CD1c-positive myeloid dendritic cell (primary cell): ENCODE measurements around the gene FAF2.

ENCODE experiments used
- DNase-seq: peaks from one replicate; pipeline ENCODE4 v3.0.0-alpha.2; 2016; ENCODE audit errors: extremely low spot score

The FAF2 gene

GRCh38 chr5:176530983-176531901, 83.1 kb downstream of the FAF2 start:
- no peak for DNase-seq

- DNase-seq, result no peak
Observed at GRCh38 chr5:176531902-176532493, 83.8 kb downstream of the FAF2 start.

GRCh38 chr5:176532795-176533194, 84.6 kb downstream of the FAF2 start:
- no peak for DNase-seq

GRCh38 chr5:176533390-176533789, 85.2 kb downstream of the FAF2 start:
- peak; percentile 63 for DNase-seq

- DNase-seq, result peak; percentile 38
Observed at GRCh38 chr5:176533894-176534611, 85.9 kb downstream of the FAF2 start.

GRCh38 chr5:176534640-176535039, 86.5 kb downstream of the FAF2 start:
- DNase-seq, result no peak

- peak; percentile 82 for DNase-seq
Observed at GRCh38 chr5:176535101-176535663, 87.0 kb downstream of the FAF2 start.

GRCh38 chr5:176535664-176536131, 87.5 kb downstream of the FAF2 start:
- no peak for DNase-seq

GRCh38 chr5:176536132-176536901, 88.1 kb downstream of the FAF2 start:
- peak; percentile 88 for DNase-seq

GRCh38 chr5:176536902-176537553, 88.8 kb downstream of the FAF2 start, which contains the start of gene RNF44:
Gene RNF44 (minus strand): TSS chr5:176537402. CDS start chr5:176532472, 4,930 bp downstream.
- peak; percentile 98 for DNase-seq

- peak; percentile 99 for DNase-seq
Observed at GRCh38 chr5:176537554-176538229, 89.5 kb downstream of the FAF2 start.

GRCh38 chr5:176538230-176538988, 90.2 kb downstream of the FAF2 start:
- no peak for DNase-seq

GRCh38 chr5:176538989-176539384, 90.8 kb downstream of the FAF2 start:
- DNase-seq, result no peak

- no peak for DNase-seq
Observed at GRCh38 chr5:176540476-176540899, 92.3 kb downstream of the FAF2 start.

GRCh38 chr5:176540956-176541337, 92.8 kb downstream of the FAF2 start:
- DNase-seq, result no peak

- peak; percentile 50 for DNase-seq
Observed at GRCh38 chr5:176541338-176542134, 93.4 kb downstream of the FAF2 start.

- peak; percentile 38 for DNase-seq
Observed at GRCh38 chr5:176542135-176542595, 94.0 kb downstream of the FAF2 start.
